C1 segment of cervical spinal cord (tissue), 14 donors: ENCODE results near the gene FRAS1.

Source experiments
- DNase-seq, 14 donors: peaks; one replicate each; lab custom pipeline; 2025; lab: John Stamatoyannopoulos, UW

The FRAS1 gene

GRCh38 chr4:78363031-78363570, 306.0 kb downstream of the FRAS1 start:
- DNase-seq: no peak

- no peak for DNase-seq
These were observed 312.6 kb downstream of the FRAS1 start for GRCh38 chr4:78369679-78370078.

GRCh38 chr4:78370631-78371372, 313.7 kb downstream of the FRAS1 start:
- no peak for DNase-seq

- DNase-seq: no peak
These were observed 315.3 kb downstream of the FRAS1 start for GRCh38 chr4:78372355-78372988.

GRCh38 chr4:78377555-78377954, 320.4 kb downstream of the FRAS1 start:
- DNase-seq: no peak

- DNase-seq: no peak
These were observed 321.9 kb downstream of the FRAS1 start for GRCh38 chr4:78379040-78379439.

- no peak for DNase-seq
These were observed 323.0 kb downstream of the FRAS1 start for GRCh38 chr4:78379991-78380729.

- no peak for DNase-seq
These were observed 329.6 kb downstream of the FRAS1 start for GRCh38 chr4:78386679-78387078.

GRCh38 chr4:78395642-78396041, 338.5 kb downstream of the FRAS1 start:
- no peak for DNase-seq

GRCh38 chr4:78396613-78397291, 339.6 kb downstream of the FRAS1 start:
- DNase-seq: no peak

GRCh38 chr4:78397292-78397630, 340.1 kb downstream of the FRAS1 start:
- no peak for DNase-seq

- DNase-seq: no peak
These were observed 352.6 kb downstream of the FRAS1 start for GRCh38 chr4:78409612-78410202.

GRCh38 chr4:78410225-78410624, 353.1 kb downstream of the FRAS1 start:
- no peak for DNase-seq

- DNase-seq: no peak
These were observed 353.6 kb downstream of the FRAS1 start for GRCh38 chr4:78410676-78411075.

GRCh38 chr4:78414116-78414515, 357.0 kb downstream of the FRAS1 start:
- no peak for DNase-seq

- no peak for DNase-seq
These were observed 360.5 kb downstream of the FRAS1 start for GRCh38 chr4:78417603-78418002.

- no peak for DNase-seq
These were observed 361.3 kb downstream of the FRAS1 start for GRCh38 chr4:78418406-78418805.

GRCh38 chr4:78423790-78424189, 366.7 kb downstream of the FRAS1 start:
- no peak for DNase-seq

GRCh38 chr4:78424461-78424860, 367.3 kb downstream of the FRAS1 start:
- DNase-seq: no peak

GRCh38 chr4:78426972-78427371, 369.8 kb downstream of the FRAS1 start:
- DNase-seq: no peak

GRCh38 chr4:78428996-78429395, 371.9 kb downstream of the FRAS1 start:
- no peak for DNase-seq

GRCh38 chr4:78432896-78433295, 375.8 kb downstream of the FRAS1 start:
- no peak for DNase-seq
